Amygdala (tissue), 56 donors: ENCODE results near the gene PRR23C.

Experiments
- DNase-seq, 56 donors: peaks; one replicate each; lab custom pipeline; 2025; lab: John Stamatoyannopoulos, UW

PRR23C gene

DNA sequence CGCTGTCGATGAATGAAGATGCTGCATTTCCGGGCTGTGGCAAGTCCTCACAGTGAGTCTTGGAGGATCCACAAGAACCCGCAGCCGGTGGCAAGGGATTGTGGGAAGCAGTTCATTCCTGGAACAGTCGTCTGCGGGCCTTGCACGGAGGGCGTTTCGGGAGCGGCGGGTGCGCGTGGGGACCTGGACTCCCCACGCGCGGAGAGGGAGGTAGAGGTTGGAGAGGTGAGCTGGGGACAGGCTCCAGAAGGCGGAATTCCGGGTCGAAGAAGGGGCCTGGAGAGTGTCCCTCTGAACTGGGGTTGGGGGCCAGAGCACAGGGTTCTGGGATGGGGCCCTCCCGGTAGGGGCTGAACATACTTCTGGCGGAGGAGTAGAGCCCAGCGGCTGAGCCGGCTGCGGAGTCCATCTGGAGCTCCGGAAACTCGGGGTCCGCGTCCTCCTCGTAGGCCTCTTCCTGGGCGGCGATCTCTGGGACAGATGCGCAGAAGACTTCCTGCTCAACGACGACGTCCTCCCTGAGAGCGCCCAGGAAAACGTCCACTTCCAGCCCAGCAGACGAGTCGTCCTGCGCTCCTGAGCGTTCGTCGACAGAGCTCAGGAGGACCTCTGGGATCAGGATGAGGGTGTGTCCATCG is 39.2 kb downstream of the PRR23C start:
- no peak for DNase-seq

DNA sequence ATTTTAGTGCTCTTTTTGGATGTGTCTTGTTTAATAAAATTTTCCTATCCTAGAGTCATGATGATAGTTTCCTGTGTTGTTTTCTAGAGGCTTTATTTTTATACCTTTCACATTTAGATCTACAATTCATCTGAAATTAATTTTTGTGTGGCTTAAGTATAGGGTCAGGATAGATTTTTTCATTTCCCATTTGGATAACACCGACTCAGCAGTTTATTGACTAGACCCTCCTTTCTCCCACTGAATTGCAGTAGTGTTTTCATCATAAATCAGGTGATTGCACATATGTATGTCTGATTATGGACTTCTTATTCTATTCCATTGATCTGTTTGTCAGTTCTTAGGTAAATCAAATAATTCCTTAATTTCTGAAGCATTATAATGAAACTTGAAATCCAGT is 49.0 kb downstream of the PRR23C start:
- DNase-seq = no peak
